Measurements from ENCODE around the gene PLEKHM3.

Gene PLEKHM3

DNA sequence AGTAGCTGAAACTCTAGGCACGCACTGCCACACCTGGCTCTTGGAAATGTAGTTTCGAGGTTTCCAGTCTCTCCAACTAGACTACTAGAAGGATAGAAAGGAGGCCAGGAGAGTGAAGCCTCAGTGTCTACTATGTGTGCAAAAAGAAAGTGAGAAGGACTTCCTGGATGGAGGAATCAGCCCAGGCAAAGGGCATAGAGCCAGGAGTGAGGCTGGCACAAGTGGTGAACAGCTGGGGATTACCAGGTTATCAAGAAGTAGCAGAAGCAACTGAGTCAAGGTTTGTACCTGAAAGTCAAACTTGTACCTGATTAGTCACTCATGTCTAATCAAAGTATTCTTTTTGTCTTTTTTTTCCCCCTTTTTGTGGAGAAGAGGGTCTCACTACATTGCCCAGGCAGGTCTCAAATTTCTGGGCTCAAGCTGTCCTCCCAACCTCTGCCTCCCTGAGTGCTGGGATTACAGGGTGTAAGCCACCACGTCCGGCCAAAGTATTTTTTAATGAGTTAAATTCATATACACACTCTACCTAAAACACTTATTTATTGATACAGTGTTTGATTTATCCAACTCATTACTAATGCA lies 246.9 kb downstream of the PLEKHM3 start:
- no peak for DNase-seq

DNA sequence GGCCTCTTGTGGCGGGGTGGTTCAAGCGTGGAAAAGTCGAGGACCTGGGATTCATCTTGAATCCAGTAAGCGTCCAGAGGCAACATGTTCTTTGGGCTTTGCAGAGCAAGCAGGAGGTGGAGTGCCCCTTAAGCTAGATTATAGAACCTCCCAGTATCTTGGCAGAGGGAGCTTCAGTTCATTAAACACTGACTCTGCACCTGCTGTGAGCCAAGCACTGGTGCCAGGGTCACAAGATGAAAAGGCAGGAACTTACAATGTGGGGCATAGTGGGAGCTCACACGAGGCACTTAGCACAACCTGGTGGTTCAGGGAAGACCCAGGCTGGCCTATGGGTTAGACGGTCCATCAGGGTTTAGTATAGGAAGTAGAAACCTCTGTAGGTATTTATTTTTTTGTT lies 248.2 kb downstream of the PLEKHM3 start:
- DNase-seq, result no peak

GRCh38 chr2:207775473-207775872 lies 249.9 kb downstream of the PLEKHM3 start:
- no peak for DNase-seq

- no peak for DNase-seq
Measured at GRCh38 chr2:207772844-207773205, 252.5 kb downstream of the PLEKHM3 start.

DNA sequence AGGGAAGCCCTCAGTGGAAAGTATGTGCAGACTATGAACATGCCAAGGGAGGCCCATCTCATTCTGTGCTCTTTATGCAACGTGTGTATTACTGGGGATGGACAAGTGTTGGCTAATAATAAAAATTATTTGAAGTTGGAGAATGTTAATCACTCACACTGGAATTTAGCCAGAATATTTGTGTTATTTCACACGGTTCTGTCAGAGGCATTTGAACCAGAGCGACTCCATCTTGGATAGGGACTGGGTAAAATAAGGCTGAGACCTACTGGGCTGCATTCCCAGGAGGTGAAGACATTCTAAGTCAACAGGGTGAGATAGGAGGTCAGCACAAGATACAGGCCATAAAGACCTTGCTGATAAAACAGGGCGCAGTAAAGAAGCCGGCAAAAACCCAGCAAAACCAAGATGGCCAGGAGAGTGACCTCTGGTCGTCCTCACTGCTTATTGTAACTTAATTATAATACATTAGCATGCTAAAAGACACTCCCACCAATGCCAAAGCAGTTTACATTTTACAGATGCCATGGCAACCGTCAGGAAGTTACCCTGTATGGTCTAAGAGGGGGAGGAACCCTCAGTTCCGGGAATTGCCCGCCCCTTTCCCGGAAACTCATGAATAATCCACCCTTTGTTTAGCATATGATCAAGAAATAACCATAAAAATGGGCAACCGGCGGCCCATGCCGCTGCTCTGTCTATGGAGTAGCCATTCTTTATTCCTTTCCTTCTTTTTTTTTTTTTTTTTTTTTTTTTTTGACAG lies 253.1 kb downstream of the PLEKHM3 start:
- peak; percentile 81 for DNase-seq

DNA sequence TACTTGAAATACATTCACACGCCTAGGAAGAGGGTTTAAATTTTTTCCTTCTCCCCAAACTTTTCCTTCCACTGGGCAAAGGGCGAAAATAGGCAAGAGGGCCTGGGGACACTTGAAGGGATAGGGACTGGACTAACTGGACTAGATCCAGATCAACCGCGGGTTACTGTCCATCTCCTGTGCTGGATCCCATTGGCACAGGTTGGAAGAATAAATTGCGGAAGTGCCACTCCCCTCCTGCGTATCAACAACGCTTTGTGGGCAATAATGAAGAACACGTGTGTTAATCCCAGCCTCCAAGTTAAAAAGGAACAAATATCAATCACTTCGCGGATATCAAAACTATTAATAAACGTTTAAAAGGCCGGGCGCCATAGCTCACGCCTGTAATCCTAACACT lies 253.9 kb downstream of the PLEKHM3 start:
- no peak for DNase-seq

Measured in OCI-M1 (cell line).